GM23338 (cell line): ENCODE measurements around the gene CT45A8. TPM values are rescaled to one million over a fixed set of nuclear protein-coding genes. Genes with fewer than 3 reads are reported as not detected.

Experiments
- ATAC-seq: fragments of 200-7000 bp; cut with Tn5 transposase; 3 replicates; pipeline ENCODE4 v1.9.1; 2020
- DNase-seq: peaks from one replicate; pipeline ENCODE4 v3.0.0-alpha.2; 2015; ENCODE audit warnings: low spot score
- H2AFZ ChIP-seq: fragments of 200-600 bp; sonication (generic); 2 replicates; pipeline ENCODE4 v1.8.0; 2016; ENCODE audit warnings: antibody characterized with exemption, mild to moderate bottlenecking, moderate library complexity
- H3F3A ChIP-seq: fragments of 200-600 bp; sonication (generic); replicated peaks from 2 replicates; pipeline ENCODE4 v1.8.0; 2017; ENCODE audit warnings: antibody characterized with exemption, mixed run types, low read depth
- H3K27ac ChIP-seq: fragments of 200-600 bp; sonication (generic); 2 replicates; pipeline ENCODE4 v1.6.1; 2016; ENCODE audit warnings: low read depth
- H3K27me3 ChIP-seq: fragments of 200-600 bp; sonication (generic); 2 replicates; pipeline ENCODE4 v1.8.0; 2016; ENCODE audit warnings: mild to moderate bottlenecking, mixed run types, moderate library complexity; ENCODE audit not compliant: insufficient read depth
- H3K36me3 ChIP-seq: fragments of 200-600 bp; sonication (generic); 2 replicates; pipeline ENCODE4 v1.8.0; 2016; ENCODE audit warnings: mild to moderate bottlenecking; ENCODE audit not compliant: insufficient read depth
- H3K4me1 ChIP-seq: fragments of 200-600 bp; sonication (generic); 2 replicates; pipeline ENCODE4 v1.8.0; 2016; ENCODE audit warnings: mild to moderate bottlenecking, moderate library complexity; ENCODE audit not compliant: insufficient read depth
- H3K4me2 ChIP-seq: fragments of 200-600 bp; sonication (generic); 2 replicates; pipeline ENCODE4 v1.7.1; 2017; ENCODE audit warnings: mixed run types
- H3K4me3 ChIP-seq: fragments of 200-600 bp; sonication (generic); 2 replicates; pipeline ENCODE4 v1.6.1; 2016; ENCODE audit warnings: mixed run types
- H3K79me2 ChIP-seq: fragments of 200-600 bp; sonication (generic); replicated peaks from 2 replicates; pipeline ENCODE4 v1.8.0; 2017; ENCODE audit warnings: mild to moderate bottlenecking; ENCODE audit not compliant: insufficient read depth
- H3K9me2 ChIP-seq: fragments of 200-600 bp; sonication (generic); 2 replicates; pipeline ENCODE4 v1.8.0; 2017; ENCODE audit not compliant: insufficient read depth
- H4K20me1 ChIP-seq: fragments of 200-600 bp; sonication (generic); replicated peaks from 2 replicates; pipeline ENCODE4 v1.8.0; 2017; ENCODE audit warnings: mild to moderate bottlenecking; ENCODE audit not compliant: insufficient read depth
- H3K27ac Mint-ChIP-seq: 2 replicates; pipeline ENCODE4 v1.8.0; 2020; ENCODE audit warnings: inconsistent platforms, mild to moderate bottlenecking, moderate library complexity, mixed read lengths
- H3K27me3 Mint-ChIP-seq: 3 replicates; pipeline ENCODE4 v1.8.0; 2022; ENCODE audit warnings: low read depth, mild to moderate bottlenecking, moderate library complexity, mixed read lengths, inconsistent platforms; ENCODE audit not compliant: insufficient read depth, poor library complexity
- H3K36me3 Mint-ChIP-seq: 3 replicates; pipeline ENCODE4 v1.8.0; 2021; ENCODE audit warnings: low read depth, mild to moderate bottlenecking, inconsistent platforms, moderate library complexity, mixed read lengths
- H3K4me1 Mint-ChIP-seq: 3 replicates; pipeline ENCODE4 v1.8.0; 2020; ENCODE audit warnings: mild to moderate bottlenecking, inconsistent platforms, mixed read lengths
- H3K4me3 Mint-ChIP-seq: 3 replicates; pipeline ENCODE4 v1.8.0; 2021; ENCODE audit warnings: moderate library complexity, mild to moderate bottlenecking, inconsistent platforms, mixed read lengths
- H3K9me3 Mint-ChIP-seq: 3 replicates; pipeline ENCODE4 v1.8.0; 2020; ENCODE audit warnings: moderate library complexity, mild to moderate bottlenecking, inconsistent platforms, mixed read lengths
- CREB1 ChIP-seq: fragments of 250-450 bp; sonication (Bioruptor Pico); IDR thresholded peaks from 2 replicates; pipeline ENCODE4 v1.5.0; 2020; ENCODE audit warnings: low read depth, mild to moderate bottlenecking, moderate library complexity
- EZH2 ChIP-seq: fragments of 200-600 bp; sonication (generic); IDR thresholded peaks from one replicate; pipeline ENCODE4 v1.8.0; 2017; ENCODE audit warnings: antibody characterized with exemption, mild to moderate bottlenecking, low read depth; ENCODE audit not compliant: unreplicated experiment
- EZH2phosphoT487 ChIP-seq: fragments of 200-600 bp; sonication (generic); IDR thresholded peaks from one replicate; pipeline ENCODE4 v1.8.1; 2018; ENCODE audit warnings: antibody characterized with exemption; ENCODE audit not compliant: unreplicated experiment
- JUNB ChIP-seq: IDR thresholded peaks from one replicate; pipeline ENCODE4 v1.6.1; 2016; ENCODE audit warnings: antibody characterized with exemption; ENCODE audit not compliant: unreplicated experiment
- NANOG ChIP-seq: IDR thresholded peaks from 2 replicates; pipeline ENCODE4 v1.6.1; 2016; ENCODE audit warnings: antibody characterized with exemption, borderline replicate concordance
- POLR2AphosphoS5 ChIP-seq: IDR thresholded peaks from 2 replicates; pipeline ENCODE4 v1.6.1; 2016; ENCODE audit warnings: antibody characterized with exemption, low read depth
- STAT1 ChIP-seq: IDR thresholded peaks from one replicate; pipeline ENCODE4 v1.6.1; 2016; ENCODE audit warnings: antibody characterized with exemption; ENCODE audit not compliant: unreplicated experiment
- ZNF114 ChIP-seq: fragments of 250-450 bp; sonication (Bioruptor Pico); IDR thresholded peaks from 2 replicates; pipeline ENCODE4 v1.5.0; 2020; ENCODE audit warnings: mild to moderate bottlenecking, moderate library complexity
- ZNF331 ChIP-seq: fragments of 250-450 bp; sonication (Bioruptor Pico); IDR thresholded peaks from 2 replicates; pipeline ENCODE4 v1.5.0; 2020; ENCODE audit warnings: low read depth, mild to moderate bottlenecking, moderate library complexity
- polyA plus RNA-seq: library from polyadenylated mRNA; unstranded; fragments of >200 nt; fragmentation: Nextera tagmentation; extraction: Ambion mirVana; gene quantifications from 2 replicates; pipeline ENCODE4 v1.2.1, GENCODE V29; 2016
- total RNA-seq: library from RNA; depleted of rRNA; stranded (reverse); fragments of >200 nt; shearing (Covaris generic); gene quantifications from 2 replicates; pipeline ENCODE4 v1.2.3, GENCODE V29; 2014
- TF ChIP-seq, protein P1 (sequence below): IDR thresholded peaks from one replicate; pipeline ENCODE4 v1.6.1; 2018; ENCODE audit warnings: antibody characterized with exemption; ENCODE audit not compliant: unreplicated experiment
- TF ChIP-seq, protein P2 (sequence below): IDR thresholded peaks from 2 replicates; pipeline ENCODE4 v1.6.1; 2016; ENCODE audit warnings: antibody characterized with exemption
- TF ChIP-seq, protein P3 (sequence below), 2 experiments: fragments of 200-600 bp in 1 of 2; sonication (generic) in 1 of 2; conservative IDR thresholded peaks; 2 replicates each; pipeline versions ENCODE4 v1.5.1 to v1.6.1; 2016 to 2017; ENCODE audit warnings: antibody characterized with exemption in 2 of 2, low read depth in 2 of 2, mild to moderate bottlenecking in 2 of 2, moderate library complexity in 1 of 2
- TF ChIP-seq, protein P4 (sequence below): fragments of 250-450 bp; sonication (Bioruptor Pico); IDR thresholded peaks from 2 replicates; pipeline ENCODE4 v1.5.0; 2020; ENCODE audit warnings: mild to moderate bottlenecking, moderate library complexity

The CT45A8 gene
- total and polyA plus RNA-seq, 2 experiments from 2014 or later: not detected

- Mint-ChIP-seq H3K36me3 (peaks cover 3% of the 10 kb centered on the region; the same call in 2 of the 3 replicates), H3K27ac (no peak overlapping the region), H3K9me3 (peaks cover 23% of the 10 kb centered on the region), H3K4me3 (no peak overlapping the region), H3K27me3 (no peaks in the 10 kb centered on the region), H3K4me1 (no peaks in the 10 kb centered on the region)
- no peaks in the 10 kb centered on the region for H3K4me1 ChIP-seq
- H3K79me2 ChIP-seq: no peaks in the 10 kb centered on the region
- H2AFZ ChIP-seq: no peak overlapping the region
- no peaks in the 10 kb centered on the region for H4K20me1 ChIP-seq
- TF ChIP-seq EZH2 (no peak), EZH2phosphoT487 (no peak), NANOG (no peak), ZNF114 (no peak), JUNB (no peak), POLR2AphosphoS5 (no peak), ZNF331 (CRISPR knock-in tag) (no peak), STAT1 (no peak), CREB1 (no peak)
- TF ChIP-seq, protein P1, sequence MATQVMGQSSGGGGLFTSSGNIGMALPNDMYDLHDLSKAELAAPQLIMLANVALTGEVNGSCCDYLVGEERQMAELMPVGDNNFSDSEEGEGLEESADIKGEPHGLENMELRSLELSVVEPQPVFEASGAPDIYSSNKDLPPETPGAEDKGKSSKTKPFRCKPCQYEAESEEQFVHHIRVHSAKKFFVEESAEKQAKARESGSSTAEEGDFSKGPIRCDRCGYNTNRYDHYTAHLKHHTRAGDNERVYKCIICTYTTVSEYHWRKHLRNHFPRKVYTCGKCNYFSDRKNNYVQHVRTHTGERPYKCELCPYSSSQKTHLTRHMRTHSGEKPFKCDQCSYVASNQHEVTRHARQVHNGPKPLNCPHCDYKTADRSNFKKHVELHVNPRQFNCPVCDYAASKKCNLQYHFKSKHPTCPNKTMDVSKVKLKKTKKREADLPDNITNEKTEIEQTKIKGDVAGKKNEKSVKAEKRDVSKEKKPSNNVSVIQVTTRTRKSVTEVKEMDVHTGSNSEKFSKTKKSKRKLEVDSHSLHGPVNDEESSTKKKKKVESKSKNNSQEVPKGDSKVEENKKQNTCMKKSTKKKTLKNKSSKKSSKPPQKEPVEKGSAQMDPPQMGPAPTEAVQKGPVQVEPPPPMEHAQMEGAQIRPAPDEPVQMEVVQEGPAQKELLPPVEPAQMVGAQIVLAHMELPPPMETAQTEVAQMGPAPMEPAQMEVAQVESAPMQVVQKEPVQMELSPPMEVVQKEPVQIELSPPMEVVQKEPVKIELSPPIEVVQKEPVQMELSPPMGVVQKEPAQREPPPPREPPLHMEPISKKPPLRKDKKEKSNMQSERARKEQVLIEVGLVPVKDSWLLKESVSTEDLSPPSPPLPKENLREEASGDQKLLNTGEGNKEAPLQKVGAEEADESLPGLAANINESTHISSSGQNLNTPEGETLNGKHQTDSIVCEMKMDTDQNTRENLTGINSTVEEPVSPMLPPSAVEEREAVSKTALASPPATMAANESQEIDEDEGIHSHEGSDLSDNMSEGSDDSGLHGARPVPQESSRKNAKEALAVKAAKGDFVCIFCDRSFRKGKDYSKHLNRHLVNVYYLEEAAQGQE: no peak
- TF ChIP-seq, protein P2, sequence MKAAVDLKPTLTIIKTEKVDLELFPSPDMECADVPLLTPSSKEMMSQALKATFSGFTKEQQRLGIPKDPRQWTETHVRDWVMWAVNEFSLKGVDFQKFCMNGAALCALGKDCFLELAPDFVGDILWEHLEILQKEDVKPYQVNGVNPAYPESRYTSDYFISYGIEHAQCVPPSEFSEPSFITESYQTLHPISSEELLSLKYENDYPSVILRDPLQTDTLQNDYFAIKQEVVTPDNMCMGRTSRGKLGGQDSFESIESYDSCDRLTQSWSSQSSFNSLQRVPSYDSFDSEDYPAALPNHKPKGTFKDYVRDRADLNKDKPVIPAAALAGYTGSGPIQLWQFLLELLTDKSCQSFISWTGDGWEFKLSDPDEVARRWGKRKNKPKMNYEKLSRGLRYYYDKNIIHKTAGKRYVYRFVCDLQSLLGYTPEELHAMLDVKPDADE: no peak
- TF ChIP-seq, protein P3, sequence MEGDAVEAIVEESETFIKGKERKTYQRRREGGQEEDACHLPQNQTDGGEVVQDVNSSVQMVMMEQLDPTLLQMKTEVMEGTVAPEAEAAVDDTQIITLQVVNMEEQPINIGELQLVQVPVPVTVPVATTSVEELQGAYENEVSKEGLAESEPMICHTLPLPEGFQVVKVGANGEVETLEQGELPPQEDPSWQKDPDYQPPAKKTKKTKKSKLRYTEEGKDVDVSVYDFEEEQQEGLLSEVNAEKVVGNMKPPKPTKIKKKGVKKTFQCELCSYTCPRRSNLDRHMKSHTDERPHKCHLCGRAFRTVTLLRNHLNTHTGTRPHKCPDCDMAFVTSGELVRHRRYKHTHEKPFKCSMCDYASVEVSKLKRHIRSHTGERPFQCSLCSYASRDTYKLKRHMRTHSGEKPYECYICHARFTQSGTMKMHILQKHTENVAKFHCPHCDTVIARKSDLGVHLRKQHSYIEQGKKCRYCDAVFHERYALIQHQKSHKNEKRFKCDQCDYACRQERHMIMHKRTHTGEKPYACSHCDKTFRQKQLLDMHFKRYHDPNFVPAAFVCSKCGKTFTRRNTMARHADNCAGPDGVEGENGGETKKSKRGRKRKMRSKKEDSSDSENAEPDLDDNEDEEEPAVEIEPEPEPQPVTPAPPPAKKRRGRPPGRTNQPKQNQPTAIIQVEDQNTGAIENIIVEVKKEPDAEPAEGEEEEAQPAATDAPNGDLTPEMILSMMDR (conservative IDR thresholded peaks at IDR 0.05; ENCODE audit: low read depth in 2 of 2): no peak
- TF ChIP-seq, protein P4, sequence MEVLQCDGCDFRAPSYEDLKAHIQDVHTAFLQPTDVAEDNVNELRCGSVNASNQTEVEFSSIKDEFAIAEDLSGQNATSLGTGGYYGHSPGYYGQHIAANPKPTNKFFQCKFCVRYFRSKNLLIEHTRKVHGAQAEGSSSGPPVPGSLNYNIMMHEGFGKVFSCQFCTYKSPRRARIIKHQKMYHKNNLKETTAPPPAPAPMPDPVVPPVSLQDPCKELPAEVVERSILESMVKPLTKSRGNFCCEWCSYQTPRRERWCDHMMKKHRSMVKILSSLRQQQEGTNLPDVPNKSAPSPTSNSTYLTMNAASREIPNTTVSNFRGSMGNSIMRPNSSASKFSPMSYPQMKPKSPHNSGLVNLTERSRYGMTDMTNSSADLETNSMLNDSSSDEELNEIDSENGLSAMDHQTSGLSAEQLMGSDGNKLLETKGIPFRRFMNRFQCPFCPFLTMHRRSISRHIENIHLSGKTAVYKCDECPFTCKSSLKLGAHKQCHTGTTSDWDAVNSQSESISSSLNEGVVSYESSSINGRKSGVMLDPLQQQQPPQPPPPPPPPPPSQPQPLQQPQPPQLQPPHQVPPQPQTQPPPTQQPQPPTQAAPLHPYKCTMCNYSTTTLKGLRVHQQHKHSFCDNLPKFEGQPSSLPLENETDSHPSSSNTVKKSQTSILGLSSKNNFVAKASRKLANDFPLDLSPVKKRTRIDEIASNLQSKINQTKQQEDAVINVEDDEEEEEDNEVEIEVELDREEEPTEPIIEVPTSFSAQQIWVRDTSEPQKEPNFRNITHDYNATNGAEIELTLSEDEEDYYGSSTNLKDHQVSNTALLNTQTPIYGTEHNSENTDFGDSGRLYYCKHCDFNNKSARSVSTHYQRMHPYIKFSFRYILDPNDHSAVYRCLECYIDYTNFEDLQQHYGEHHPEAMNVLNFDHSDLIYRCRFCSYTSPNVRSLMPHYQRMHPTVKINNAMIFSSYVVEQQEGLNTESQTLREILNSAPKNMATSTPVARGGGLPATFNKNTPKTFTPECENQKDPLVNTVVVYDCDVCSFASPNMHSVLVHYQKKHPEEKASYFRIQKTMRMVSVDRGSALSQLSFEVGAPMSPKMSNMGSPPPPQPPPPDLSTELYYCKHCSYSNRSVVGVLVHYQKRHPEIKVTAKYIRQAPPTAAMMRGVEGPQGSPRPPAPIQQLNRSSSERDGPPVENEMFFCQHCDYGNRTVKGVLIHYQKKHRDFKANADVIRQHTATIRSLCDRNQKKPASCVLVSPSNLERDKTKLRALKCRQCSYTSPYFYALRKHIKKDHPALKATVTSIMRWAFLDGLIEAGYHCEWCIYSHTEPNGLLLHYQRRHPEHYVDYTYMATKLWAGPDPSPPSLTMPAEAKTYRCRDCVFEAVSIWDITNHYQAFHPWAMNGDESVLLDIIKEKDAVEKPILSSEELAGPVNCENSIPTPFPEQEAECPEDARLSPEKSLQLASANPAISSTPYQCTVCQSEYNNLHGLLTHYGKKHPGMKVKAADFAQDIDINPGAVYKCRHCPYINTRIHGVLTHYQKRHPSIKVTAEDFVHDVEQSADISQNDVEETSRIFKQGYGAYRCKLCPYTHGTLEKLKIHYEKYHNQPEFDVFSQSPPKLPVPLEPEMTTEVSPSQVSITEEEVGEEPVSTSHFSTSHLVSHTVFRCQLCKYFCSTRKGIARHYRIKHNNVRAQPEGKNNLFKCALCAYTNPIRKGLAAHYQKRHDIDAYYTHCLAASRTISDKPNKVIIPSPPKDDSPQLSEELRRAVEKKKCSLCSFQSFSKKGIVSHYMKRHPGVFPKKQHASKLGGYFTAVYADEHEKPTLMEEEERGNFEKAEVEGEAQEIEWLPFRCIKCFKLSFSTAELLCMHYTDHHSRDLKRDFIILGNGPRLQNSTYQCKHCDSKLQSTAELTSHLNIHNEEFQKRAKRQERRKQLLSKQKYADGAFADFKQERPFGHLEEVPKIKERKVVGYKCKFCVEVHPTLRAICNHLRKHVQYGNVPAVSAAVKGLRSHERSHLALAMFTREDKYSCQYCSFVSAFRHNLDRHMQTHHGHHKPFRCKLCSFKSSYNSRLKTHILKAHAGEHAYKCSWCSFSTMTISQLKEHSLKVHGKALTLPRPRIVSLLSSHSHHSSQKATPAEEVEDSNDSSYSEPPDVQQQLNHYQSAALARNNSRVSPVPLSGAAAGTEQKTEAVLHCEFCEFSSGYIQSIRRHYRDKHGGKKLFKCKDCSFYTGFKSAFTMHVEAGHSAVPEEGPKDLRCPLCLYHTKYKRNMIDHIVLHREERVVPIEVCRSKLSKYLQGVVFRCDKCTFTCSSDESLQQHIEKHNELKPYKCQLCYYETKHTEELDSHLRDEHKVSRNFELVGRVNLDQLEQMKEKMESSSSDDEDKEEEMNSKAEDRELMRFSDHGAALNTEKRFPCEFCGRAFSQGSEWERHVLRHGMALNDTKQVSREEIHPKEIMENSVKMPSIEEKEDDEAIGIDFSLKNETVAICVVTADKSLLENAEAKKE: no peak
- H3K36me3 ChIP-seq: no peaks in the 10 kb centered on the region
- no peaks in the 10 kb centered on the region for H3F3A ChIP-seq
- no peak for ATAC-seq
- H3K27ac ChIP-seq: no peak overlapping the region
- no peak for DNase-seq
- no peaks in the 10 kb centered on the region for H3K9me2 ChIP-seq
- H3K4me2 ChIP-seq: no peak overlapping the region
- H3K4me3 ChIP-seq: no peak overlapping the region
- no peaks in the 10 kb centered on the region for H3K27me3 ChIP-seq
Observed at GRCh38 chrX:135892781-135893180, 38.4 kb upstream of the CT45A8 start.
